Neuron (in vitro differentiated cells): ENCODE measurements around the gene CTNNA3.

ENCODE experiments used
- H2AFZ ChIP-seq: one replicate; pipeline ENCODE4 v1.6.1; 2013; ENCODE audit warnings: low read depth, mild to moderate bottlenecking, inconsistent platforms, low read length, moderate library complexity
- H3K27me3 ChIP-seq: one replicate; pipeline ENCODE4 v1.6.1; 2013; ENCODE audit warnings: low read length; ENCODE audit not compliant: insufficient read depth
- H3K36me3 ChIP-seq: one replicate; pipeline ENCODE4 v1.6.1; 2013; ENCODE audit warnings: low read length; ENCODE audit not compliant: insufficient read depth
- H3K4me1 ChIP-seq: one replicate; pipeline ENCODE4 v1.6.1; 2013; ENCODE audit warnings: low read length; ENCODE audit not compliant: insufficient read depth
- H3K4me3 ChIP-seq: 2 replicates; pipeline ENCODE4 v1.5.1; 2013; ENCODE audit warnings: mild to moderate bottlenecking, low read length, moderate library complexity
- H3K9me3 ChIP-seq: one replicate; pipeline ENCODE4 v1.6.1; 2013; ENCODE audit warnings: low read length

The CTNNA3 gene

DNA sequence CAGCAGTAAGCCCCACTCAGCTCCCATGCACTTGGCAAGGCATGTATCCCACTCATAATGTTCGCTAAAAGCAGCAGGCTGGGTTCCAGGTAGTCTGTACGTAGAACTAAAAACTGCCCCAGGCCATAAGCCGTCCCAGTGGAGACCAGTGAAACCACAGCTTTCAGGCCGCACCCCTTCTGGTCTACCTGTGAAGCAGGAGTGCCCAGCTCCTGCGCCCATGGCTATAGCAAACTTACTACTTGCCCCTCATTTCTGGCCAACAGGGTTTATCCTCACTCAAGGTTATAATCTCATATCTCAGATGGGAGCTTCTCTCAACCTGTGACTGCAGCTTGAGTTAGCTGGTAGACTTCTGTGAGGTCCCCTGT lies 1108.3 kb downstream of the CTNNA3 start:
- Histone ChIP-seq H3K9me3 (no peaks in the 10 kb centered on the region), H3K4me1 (no peaks in the 10 kb centered on the region), H3K27me3 (no peaks in the 10 kb centered on the region), H2AFZ (no peak overlapping the region), H3K4me3 (no peak overlapping the region), H3K36me3 (no peaks in the 10 kb centered on the region)

DNA sequence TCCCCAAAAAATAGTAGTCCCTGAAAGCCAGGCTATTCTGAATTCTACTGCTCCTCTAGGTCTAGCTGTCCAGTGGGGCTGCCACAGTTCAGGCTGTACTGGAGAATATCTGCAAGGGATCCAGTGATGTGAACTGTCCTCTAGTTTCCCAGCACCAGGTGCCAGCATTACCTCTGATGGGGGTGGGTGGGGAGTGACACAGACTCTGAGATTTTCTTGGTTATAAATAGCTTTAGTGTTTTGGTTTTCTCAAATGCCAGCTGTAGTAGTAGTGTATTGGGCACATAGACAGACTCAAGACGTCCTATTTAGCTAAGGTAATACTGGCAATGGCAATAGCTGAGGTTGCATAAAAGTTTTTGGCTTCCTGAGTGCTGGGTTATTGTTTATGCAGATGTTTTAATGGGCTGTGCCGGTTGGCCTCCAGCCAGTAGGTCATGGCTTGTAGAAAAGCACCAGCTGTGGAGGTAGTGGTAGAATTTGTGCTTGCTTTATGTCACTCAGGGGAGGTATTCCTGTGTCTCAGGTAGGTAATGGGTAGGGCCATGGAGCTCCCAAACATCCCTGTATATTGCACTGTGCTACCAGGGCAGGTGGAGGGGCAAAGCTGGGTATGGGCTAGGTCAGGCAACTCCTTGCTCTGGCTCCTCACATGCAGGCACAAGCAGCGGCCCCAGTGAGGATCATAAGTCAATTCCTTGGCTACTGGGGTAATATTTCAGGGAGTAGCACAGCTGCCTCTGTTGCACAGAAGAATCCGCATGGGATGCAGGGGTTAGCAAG lies 1108.9 kb downstream of the CTNNA3 start:
- Histone ChIP-seq H3K4me1 (no peaks in the 10 kb centered on the region), H3K9me3 (no peaks in the 10 kb centered on the region), H3K27me3 (no peaks in the 10 kb centered on the region), H3K36me3 (no peaks in the 10 kb centered on the region), H3K4me3 (no peak overlapping the region), H2AFZ (no peak overlapping the region)

DNA sequence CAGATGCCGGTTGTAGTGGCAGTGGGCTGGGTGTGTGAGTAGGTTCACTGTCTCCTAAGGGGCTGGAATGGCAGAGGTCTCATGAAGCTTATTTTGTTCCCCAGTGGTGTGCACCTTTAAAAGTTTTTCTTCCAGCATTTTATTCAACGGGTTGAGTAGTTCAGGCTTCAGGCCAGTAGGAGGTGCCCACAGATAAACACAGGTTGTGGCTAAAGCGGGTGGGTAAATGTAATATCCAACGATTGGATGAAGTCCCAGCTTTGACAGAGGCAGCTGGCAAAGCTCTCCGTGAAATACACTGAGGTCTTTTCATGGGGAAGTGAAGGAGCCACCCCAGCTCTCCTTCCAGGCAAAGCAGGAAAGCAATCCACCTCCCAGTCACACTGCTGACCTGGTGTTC lies 1109.9 kb downstream of the CTNNA3 start:
- Histone ChIP-seq H3K4me3 (no peak overlapping the region), H2AFZ (no peak overlapping the region), H3K9me3 (no peaks in the 10 kb centered on the region), H3K36me3 (no peaks in the 10 kb centered on the region), H3K4me1 (no peaks in the 10 kb centered on the region), H3K27me3 (no peaks in the 10 kb centered on the region)

DNA sequence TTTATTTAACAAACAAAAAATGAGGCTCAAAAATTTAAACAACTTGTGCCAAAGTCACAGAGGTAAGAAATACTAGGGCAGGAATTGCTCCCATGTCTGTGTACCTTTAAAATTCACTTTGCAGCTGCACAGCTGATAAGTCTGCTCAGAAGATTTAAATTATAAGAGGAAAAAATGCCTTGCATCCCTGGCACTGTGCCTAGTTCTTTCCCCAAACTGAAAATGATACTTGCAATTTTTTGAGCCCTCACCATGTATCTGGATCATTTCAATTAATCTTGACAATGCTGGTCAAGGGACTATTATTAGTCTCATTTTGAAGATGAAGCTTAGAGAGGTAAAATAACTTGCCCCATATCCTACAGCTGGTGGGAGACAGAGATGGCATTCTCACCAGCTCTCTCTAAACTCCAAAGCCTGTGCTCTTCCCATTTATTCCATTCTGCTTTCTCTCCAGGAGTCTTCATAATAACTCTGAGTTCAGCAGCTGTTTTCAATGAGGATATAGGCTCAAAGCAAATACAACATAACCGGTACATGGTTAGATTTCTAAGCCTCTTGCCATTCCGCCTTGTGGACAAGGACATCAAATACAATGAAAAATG lies 1120.6 kb downstream of the CTNNA3 start:
- no peaks in the 10 kb centered on the region for H3K9me3 ChIP-seq
- no peaks in the 10 kb centered on the region for H3K27me3 ChIP-seq
- no peaks in the 10 kb centered on the region for H3K4me1 ChIP-seq
- no peaks in the 10 kb centered on the region for H3K36me3 ChIP-seq
- H3K4me3 ChIP-seq = no peak overlapping the region
- H2AFZ ChIP-seq = no peak overlapping the region

DNA sequence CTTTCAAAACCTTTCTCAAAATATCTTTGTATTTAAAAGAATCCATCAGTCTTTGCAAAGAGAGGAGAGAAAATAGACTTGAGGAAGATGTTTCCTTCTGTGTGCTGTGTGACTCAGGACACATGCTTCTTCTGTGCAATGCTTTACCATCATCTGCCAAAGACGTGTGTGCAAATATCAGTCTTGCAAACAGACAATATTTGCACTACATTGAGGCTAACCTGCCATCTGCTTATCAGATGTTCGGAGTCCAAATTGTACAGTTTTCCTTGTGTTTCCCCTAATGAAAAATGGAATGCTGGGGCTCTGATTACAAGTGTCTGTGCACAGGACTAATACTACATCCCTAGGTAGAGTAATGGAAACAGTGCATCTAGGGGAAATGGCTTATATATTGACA lies 1123.3 kb downstream of the CTNNA3 start:
- Histone ChIP-seq H3K9me3 (no peaks in the 10 kb centered on the region), H3K4me1 (no peaks in the 10 kb centered on the region), H3K36me3 (no peaks in the 10 kb centered on the region), H2AFZ (no peak overlapping the region), H3K4me3 (no peak overlapping the region), H3K27me3 (no peaks in the 10 kb centered on the region)

DNA sequence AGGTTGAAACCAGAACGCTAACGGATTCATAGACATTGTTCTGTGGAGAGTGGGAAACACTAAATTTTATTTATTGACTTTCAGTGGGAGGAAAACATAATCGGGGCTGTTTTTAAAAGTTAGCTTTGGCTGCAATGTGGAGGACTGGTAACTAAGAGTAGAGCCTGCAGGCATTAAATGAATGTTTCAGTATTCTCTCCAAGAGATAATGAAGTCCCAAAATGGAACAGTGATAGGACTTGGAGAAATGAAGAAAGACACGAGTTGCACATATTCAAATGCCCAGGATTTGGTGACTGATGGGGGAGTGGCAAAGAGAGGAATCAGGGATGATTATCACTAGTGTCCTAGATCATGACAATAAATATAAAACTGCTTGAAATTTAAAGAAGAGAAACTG lies 1130.0 kb downstream of the CTNNA3 start:
- Histone ChIP-seq H2AFZ (no peak overlapping the region), H3K4me1 (no peaks in the 10 kb centered on the region), H3K36me3 (no peaks in the 10 kb centered on the region), H3K27me3 (no peaks in the 10 kb centered on the region), H3K4me3 (no peak overlapping the region), H3K9me3 (no peaks in the 10 kb centered on the region)

DNA sequence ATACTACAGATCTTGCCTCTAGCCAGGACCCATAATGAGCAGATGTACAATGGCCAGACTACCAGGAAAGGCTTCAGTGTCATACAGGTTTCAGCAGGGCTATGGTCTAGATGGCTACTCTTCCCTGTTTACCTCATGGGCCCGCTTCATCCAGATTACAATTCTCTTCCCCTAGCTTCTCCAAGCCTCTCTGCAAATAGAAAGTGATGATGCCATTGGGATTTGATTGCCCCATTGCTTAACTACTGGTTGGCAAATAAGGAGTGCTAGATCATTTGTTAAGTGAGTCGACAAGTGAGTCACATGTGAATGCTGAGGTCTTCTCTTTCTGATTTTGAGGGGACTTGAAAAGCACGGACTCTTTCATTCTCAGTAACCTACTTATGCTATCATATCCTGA lies 1131.7 kb downstream of the CTNNA3 start:
- H2AFZ ChIP-seq = no peak overlapping the region
- no peaks in the 10 kb centered on the region for H3K36me3 ChIP-seq
- H3K9me3 ChIP-seq = no peaks in the 10 kb centered on the region
- no peaks in the 10 kb centered on the region for H3K4me1 ChIP-seq
- H3K4me3 ChIP-seq = no peak overlapping the region
- H3K27me3 ChIP-seq = no peaks in the 10 kb centered on the region

DNA sequence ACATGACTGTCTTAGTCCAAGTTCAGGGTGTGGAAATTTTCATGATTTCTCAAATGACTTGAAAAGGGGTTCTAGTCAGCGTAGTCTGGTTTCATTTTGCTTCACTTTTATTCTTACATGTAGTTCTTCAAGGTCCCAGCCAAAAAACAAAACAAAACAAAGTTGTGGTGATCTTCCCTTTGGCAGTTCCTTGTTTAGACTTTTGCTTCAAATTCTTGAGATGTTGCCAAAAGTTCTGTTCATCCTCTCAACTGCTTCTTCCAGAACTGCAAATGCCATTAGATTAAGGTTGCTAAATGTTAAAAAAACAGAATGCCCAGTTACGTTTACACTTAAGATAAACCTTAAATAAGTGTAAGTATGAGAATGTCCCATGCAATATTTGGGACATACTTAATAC lies 1140.9 kb downstream of the CTNNA3 start:
- H3K4me3 ChIP-seq = no peak overlapping the region
- H3K4me1 ChIP-seq = no peaks in the 10 kb centered on the region
- H3K27me3 ChIP-seq = no peaks in the 10 kb centered on the region
- no peak overlapping the region for H2AFZ ChIP-seq
- H3K36me3 ChIP-seq = no peaks in the 10 kb centered on the region
- no peaks in the 10 kb centered on the region for H3K9me3 ChIP-seq

DNA sequence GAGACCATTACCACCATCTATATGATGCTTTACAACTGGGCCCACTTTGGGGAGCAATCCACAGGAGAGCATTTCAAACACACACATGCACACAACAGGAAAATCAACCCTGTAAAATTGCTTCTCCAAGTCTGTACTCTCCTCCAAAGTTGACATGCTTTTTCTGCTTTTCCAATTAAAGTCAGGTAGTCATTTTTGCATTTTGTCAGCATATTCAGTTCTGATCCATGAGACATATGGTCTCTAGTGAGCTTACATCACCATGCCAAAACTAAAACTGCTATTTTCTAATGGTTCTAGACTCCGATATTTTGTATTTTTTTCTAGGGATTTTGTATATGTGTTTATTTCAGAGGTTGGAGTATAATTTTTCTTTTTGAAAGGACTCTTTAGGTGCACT lies 1143.7 kb downstream of the CTNNA3 start:
- Histone ChIP-seq H3K4me1 (no peaks in the 10 kb centered on the region), H3K9me3 (no peaks in the 10 kb centered on the region), H3K27me3 (no peaks in the 10 kb centered on the region), H3K4me3 (no peak overlapping the region), H2AFZ (no peak overlapping the region), H3K36me3 (no peaks in the 10 kb centered on the region)

DNA sequence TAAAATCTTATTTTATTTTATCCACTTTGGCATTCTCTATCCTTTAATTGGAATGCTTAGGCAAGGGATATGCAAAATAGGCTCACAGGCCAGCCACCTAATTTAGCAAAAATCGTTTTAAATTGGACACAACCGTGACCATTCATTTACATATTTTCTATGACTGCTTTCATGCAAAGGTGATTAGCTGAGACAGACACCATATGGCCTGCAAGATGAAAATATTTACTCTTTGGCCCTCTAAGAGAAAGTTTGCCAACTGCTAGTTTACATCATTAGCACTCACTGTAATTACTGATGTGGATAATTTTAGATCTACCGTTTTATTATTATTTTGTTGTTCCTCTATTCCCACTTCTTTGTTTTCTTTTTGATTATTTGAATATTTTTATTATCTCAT lies 1145.6 kb downstream of the CTNNA3 start:
- Histone ChIP-seq H3K27me3 (no peaks in the 10 kb centered on the region), H3K9me3 (no peaks in the 10 kb centered on the region), H3K4me3 (no peak overlapping the region), H3K36me3 (no peaks in the 10 kb centered on the region), H3K4me1 (no peaks in the 10 kb centered on the region), H2AFZ (no peak overlapping the region)

DNA sequence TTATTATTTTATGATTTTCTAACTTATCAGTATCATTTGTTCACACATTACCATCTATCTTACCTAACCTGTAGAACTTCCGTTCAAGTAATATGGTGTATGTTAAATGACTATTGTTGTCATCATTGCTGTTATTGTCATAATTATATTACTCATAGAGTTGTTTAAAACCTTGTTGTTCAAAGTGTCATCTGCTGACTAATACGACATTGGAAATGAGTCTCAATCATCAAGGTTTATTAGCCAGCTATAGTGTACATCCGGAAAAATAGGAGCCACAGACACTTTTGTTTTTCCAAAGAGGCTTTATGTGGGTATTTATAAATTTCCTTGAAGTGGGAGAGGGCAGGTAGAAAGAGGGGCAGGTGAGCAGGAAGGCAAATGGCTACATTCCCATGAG lies 1157.1 kb downstream of the CTNNA3 start:
- no peaks in the 10 kb centered on the region for H3K4me1 ChIP-seq
- H3K4me3 ChIP-seq = no peak overlapping the region
- no peaks in the 10 kb centered on the region for H3K36me3 ChIP-seq
- H2AFZ ChIP-seq = no peak overlapping the region
- no peaks in the 10 kb centered on the region for H3K27me3 ChIP-seq
- H3K9me3 ChIP-seq = no peaks in the 10 kb centered on the region

DNA sequence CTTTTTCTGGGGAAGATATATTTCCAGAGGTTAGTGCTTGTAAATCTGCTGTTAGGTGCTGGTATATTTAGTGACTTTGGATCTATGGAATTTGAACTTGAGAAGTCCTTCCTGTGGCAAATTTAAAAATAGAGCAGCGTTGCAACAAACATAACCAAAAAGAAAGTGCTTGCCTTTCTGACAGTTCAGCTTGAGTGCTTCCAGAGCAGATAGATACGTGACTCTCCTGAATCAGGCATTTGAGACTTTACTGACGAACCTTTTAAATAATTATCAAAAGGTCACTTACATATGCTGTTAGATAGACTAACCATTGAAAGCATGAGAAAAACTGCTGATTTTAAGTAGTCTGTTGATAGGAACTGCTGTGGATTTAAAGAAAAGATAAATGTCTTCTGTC lies 1157.6 kb downstream of the CTNNA3 start:
- Histone ChIP-seq H3K9me3 (no peaks in the 10 kb centered on the region), H3K4me1 (no peaks in the 10 kb centered on the region), H3K27me3 (no peaks in the 10 kb centered on the region), H2AFZ (no peak overlapping the region), H3K36me3 (no peaks in the 10 kb centered on the region), H3K4me3 (no peak overlapping the region)

DNA sequence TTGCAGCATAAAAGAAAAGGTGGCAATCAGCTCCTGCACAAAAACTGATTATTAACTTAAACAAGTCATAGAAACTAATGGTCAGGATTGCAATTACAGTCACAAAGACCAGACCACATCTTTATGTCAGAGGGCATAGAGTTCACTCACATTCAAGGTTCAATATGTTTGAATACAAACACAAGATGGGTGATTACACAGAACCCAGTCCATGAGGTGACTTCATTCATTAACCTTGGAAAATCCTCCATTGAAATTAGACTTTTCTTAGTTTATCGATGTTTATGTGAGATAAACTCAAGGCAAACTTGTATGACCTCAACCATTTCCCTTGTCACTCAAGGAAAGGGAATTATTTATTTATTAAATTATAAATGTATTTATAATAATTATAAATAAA lies 1158.8 kb downstream of the CTNNA3 start:
- H3K36me3 ChIP-seq = no peaks in the 10 kb centered on the region
- no peak overlapping the region for H3K4me3 ChIP-seq
- H3K4me1 ChIP-seq = no peaks in the 10 kb centered on the region

DNA sequence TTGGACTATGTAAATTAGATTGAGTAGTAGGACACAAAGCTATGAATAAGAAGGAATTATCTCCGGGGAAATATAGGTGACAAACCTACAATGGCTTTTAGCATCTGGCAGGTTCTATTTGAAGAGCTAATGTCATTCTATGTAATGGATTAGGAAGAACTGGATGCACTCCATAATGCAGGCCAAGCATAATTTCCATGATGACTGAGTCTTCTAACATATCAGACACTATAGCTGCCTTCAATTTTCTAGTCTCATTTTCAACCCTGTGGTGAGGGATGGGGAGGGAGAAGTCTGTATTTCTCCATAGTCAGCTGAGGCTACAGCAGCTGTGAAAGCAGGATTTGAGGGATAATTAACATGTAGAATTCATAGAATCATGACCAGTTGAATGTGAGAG lies 1160.6 kb downstream of the CTNNA3 start:
- Histone ChIP-seq H2AFZ (no peak overlapping the region), H3K4me3 (no peak overlapping the region), H3K4me1 (no peaks in the 10 kb centered on the region), H3K27me3 (no peaks in the 10 kb centered on the region), H3K36me3 (no peaks in the 10 kb centered on the region), H3K9me3 (no peaks in the 10 kb centered on the region)

More for the DNA sequence above, 1158.8 kb downstream of the CTNNA3 start:
- H3K27me3 ChIP-seq = no peaks in the 10 kb centered on the region
- no peaks in the 10 kb centered on the region for H3K9me3 ChIP-seq
- H2AFZ ChIP-seq = no peak overlapping the region
